ENCODE measurements around the gene SNX27. TPM values are rescaled to one million over a fixed set of nuclear protein-coding genes. Genes with fewer than 3 reads are reported as not detected.

SNX27 gene
- total and polyA plus RNA-seq, 2 donors (not counting 3 experiments of a cell fraction or from before 2014, with no cell fraction given): 8.1 to 24.9 TPM

- no peak overlapping the region for H2AFZ ChIP-seq (ENCODE audit: low read depth, low read length)
- DNase-seq (ENCODE audit: low read depth, low spot score) (no peak), FAIRE-seq (no peak)
- POLR2A ChIA-PET: no interaction called here
- H3K4me3 ChIP-seq (replicated peaks in 1 of 3; ENCODE audit: insufficient read depth in 1 of 3, low read depth in 1 of 3, low read length in 3 of 3): no peak overlapping the region
- H3K36me3 ChIP-seq (ENCODE audit: control insufficient read depth in 2 of 2, extremely low read depth in 1 of 2, insufficient read depth in 2 of 2, low read length in 2 of 2): no peaks in the 10 kb centered on the region
- no peak overlapping the region for H3K9ac ChIP-seq (replicated peaks; ENCODE audit: extremely low read depth, insufficient read depth, low read length)
- BruUV-seq (replicated peaks): no TSS peak
- H3K9me1 ChIP-seq (replicated peaks; ENCODE audit: control insufficient read depth, extremely low read depth, insufficient read depth, low read length): no peaks in the 10 kb centered on the region
- no peaks in the 10 kb centered on the region for H3K9me3 ChIP-seq (replicated peaks; ENCODE audit: control insufficient read depth, insufficient read depth, low read length)
- H3K27ac ChIP-seq (ENCODE audit: insufficient read depth, low read depth, low read length): no peak overlapping the region
- no peaks in the 10 kb centered on the region for H3K4me1 ChIP-seq (ENCODE audit: control insufficient read depth, extremely low read depth, insufficient read depth, low read length)
- H3K27me3 ChIP-seq (ENCODE audit: control insufficient read depth in 2 of 2, insufficient read depth in 2 of 2, low read length in 2 of 2): no peaks in the 10 kb centered on the region
- TF ChIP-seq POLR2A (IDR thresholded peaks at IDR 0.05; ENCODE audit: low read depth, low read length) (no peak), MAX (IDR thresholded peaks at IDR 0.05; ENCODE audit: insufficient read depth, insufficient read length) (no peak), JUN (IDR thresholded peaks at IDR 0.05; ENCODE audit: borderline replicate concordance, insufficient read depth, insufficient read length, low read depth) (no peak), CTCF (IDR thresholded peaks at IDR 0.05; ENCODE audit: extremely low read depth in 1 of 2, insufficient read depth in 1 of 2, low read depth in 1 of 2, low read length in 2 of 2) (no peak)
- CTCF ChIA-PET: interaction anchor here (1.0 kb wide), 1 partner anchor 12 kb away, joined by 3 read pairs; no protein-coding TSS in a partner anchor
- intact Hi-C loops (cut with micrococcal nuclease) (no loop called here), dilution Hi-C loops (cut with MboI; ENCODE audit: extremely low pct_ligation_motif_present, low sequenced_read_pairs) (no loop called here)
- no peak overlapping the region for H3K4me2 ChIP-seq (ENCODE audit: insufficient read depth, low read length)
- no peaks in the 10 kb centered on the region for H3K79me2 ChIP-seq (ENCODE audit: control insufficient read depth, insufficient read depth, low read length)
- no peaks in the 10 kb centered on the region for H4K20me1 ChIP-seq (replicated peaks; ENCODE audit: control insufficient read depth, extremely low read depth, insufficient read depth, low read length)
Observed at GRCh38 chr1:151581451-151581850, 30.4 kb upstream of the SNX27 start.

- H3K4me1 ChIP-seq (ENCODE audit: control insufficient read depth, extremely low read depth, insufficient read depth, low read length): no peaks in the 10 kb centered on the region
- FAIRE-seq: no peak
- no peaks in the 10 kb centered on the region for H3K79me2 ChIP-seq (ENCODE audit: control insufficient read depth, insufficient read depth, low read length)
- H2AFZ ChIP-seq (ENCODE audit: low read depth, low read length): no peak overlapping the region
- H3K9me3 ChIP-seq (replicated peaks; ENCODE audit: control insufficient read depth, insufficient read depth, low read length): no peaks in the 10 kb centered on the region
- no peak overlapping the region for H3K4me2 ChIP-seq (ENCODE audit: insufficient read depth, low read length)
- TF ChIP-seq POLR2A (IDR thresholded peaks at IDR 0.05; ENCODE audit: low read depth, low read length) (no peak), JUN (IDR thresholded peaks at IDR 0.05; ENCODE audit: borderline replicate concordance, insufficient read depth, insufficient read length, low read depth) (no peak), GATA2 (IDR thresholded peaks at IDR 0.05; ENCODE audit: insufficient read depth, insufficient read length, low read depth, low read length) (no peak), FOS (IDR thresholded peaks at IDR 0.05; ENCODE audit: borderline replicate concordance, insufficient read depth, low read length) (no peak), EZH2 (IDR thresholded peaks at IDR 0.05; ENCODE audit: borderline replicate concordance, low read depth, low read length, severe bottlenecking) (no peak), POLR2AphosphoS5 (IDR thresholded peaks at IDR 0.05; ENCODE audit: insufficient read depth, low read depth, low read length) (no peak), MYC (IDR thresholded peaks at IDR 0.05; ENCODE audit: low read depth, low read length) (no peak), MAX (IDR thresholded peaks at IDR 0.05; ENCODE audit: insufficient read depth, insufficient read length) (no peak), CTCF (IDR thresholded peaks at IDR 0.05; ENCODE audit: extremely low read depth in 1 of 2, insufficient read depth in 1 of 2, low read depth in 1 of 2, low read length in 2 of 2) (no peak)
- dilution Hi-C loops (cut with MboI; ENCODE audit: extremely low pct_ligation_motif_present, low sequenced_read_pairs): no loop called here
- POLR2A ChIA-PET: interaction anchor here (0.6 kb wide), 1 partner anchor 95 kb away, joined by 3 read pairs; no protein-coding TSS in a partner anchor
- H3K27ac ChIP-seq (ENCODE audit: insufficient read depth, low read depth, low read length): no peak overlapping the region
- CTCF ChIA-PET: interaction anchor here (1.0 kb wide), 1 partner anchor 11 kb away, joined by 3 read pairs; no protein-coding TSS in a partner anchor
- DNase-seq (ENCODE audit: low read depth, low spot score): no peak
- BruUV-seq (replicated peaks): no TSS peak
- H4K20me1 ChIP-seq (replicated peaks; ENCODE audit: control insufficient read depth, extremely low read depth, insufficient read depth, low read length): no peaks in the 10 kb centered on the region
- H3K9me1 ChIP-seq (replicated peaks; ENCODE audit: control insufficient read depth, extremely low read depth, insufficient read depth, low read length): no peaks in the 10 kb centered on the region
- intact Hi-C loops (cut with micrococcal nuclease): no loop called here
- H3K4me3 ChIP-seq (replicated peaks in 1 of 3; ENCODE audit: insufficient read depth in 1 of 3, low read depth in 1 of 3, low read length in 3 of 3): no peak overlapping the region
- H3K27me3 ChIP-seq (ENCODE audit: control insufficient read depth in 2 of 2, insufficient read depth in 2 of 2, low read length in 2 of 2): no peaks in the 10 kb centered on the region
- H3K9ac ChIP-seq (replicated peaks; ENCODE audit: extremely low read depth, insufficient read depth, low read length): no peak overlapping the region
- H3K36me3 ChIP-seq (ENCODE audit: control insufficient read depth in 2 of 2, extremely low read depth in 1 of 2, insufficient read depth in 2 of 2, low read length in 2 of 2): no peaks in the 10 kb centered on the region
Observed at GRCh38 chr1:151581921-151582320, 29.9 kb upstream of the SNX27 start.

All from endothelial cell of umbilical vein (primary cell).